Sigmoid colon (tissue), 7 donors: ENCODE results near the gene LMAN2L. TPM values are rescaled to one million over a fixed set of nuclear protein-coding genes. Genes with fewer than 3 reads are reported as not detected.

Source experiments
- DNase-seq: peaks from one replicate; pipeline ENCODE4 v3.0.0-alpha.2; 2019
- H3K27ac ChIP-seq, 4 donors: fragments of 200-600 bp; sonication (generic); one replicate each; pipeline ENCODE4 v1.5.1; 2016 to 2019; ENCODE audit warnings: mild to moderate bottlenecking in 1 of 4
- H3K27me3 ChIP-seq, 3 donors: fragments of 200-600 bp; sonication (generic); one replicate each; pipeline ENCODE4 v1.5.1; 2019; ENCODE audit warnings: mild to moderate bottlenecking in 1 of 3
- H3K36me3 ChIP-seq, 4 donors: fragments of 200-600 bp; sonication (generic); one replicate each; pipeline ENCODE4 v1.5.1; 2016 to 2019
- H3K4me1 ChIP-seq, 4 donors: fragments of 200-600 bp; sonication (generic); one replicate each; pipeline ENCODE4 v1.5.1; 2017 to 2019
- H3K4me3 ChIP-seq, 4 donors: fragments of 200-600 bp; sonication (generic); one replicate each; pipeline ENCODE4 v1.5.1; 2017 to 2019; ENCODE audit warnings: mild to moderate bottlenecking in 2 of 4, moderate library complexity in 1 of 4
- H3K9me3 ChIP-seq, 4 donors: fragments of 200-600 bp in 3 of 4; sonication (generic) in 3 of 4; one replicate each; pipeline versions ENCODE4 v1.5.1 to v1.6.1; 2013 to 2019
- EP300 ChIP-seq, 4 donors: sonication (generic); formaldehyde crosslinking; IDR thresholded peaks; one replicate each; pipeline ENCODE4 v1.6.1; 2017; ENCODE audit warnings: antibody characterized with exemption in 4 of 4
- POLR2A ChIP-seq, 2 donors: fragments of 450-650 bp; IDR thresholded peaks; one replicate each; pipeline ENCODE4 v1.6.1; 2016; ENCODE audit warnings: antibody characterized with exemption in 2 of 2, mild to moderate bottlenecking in 2 of 2, moderate library complexity in 2 of 2
- POLR2AphosphoS5 ChIP-seq, 4 donors: sonication (generic); formaldehyde crosslinking; IDR thresholded peaks; one replicate each; pipeline ENCODE4 v1.6.1; 2017; ENCODE audit warnings: antibody characterized with exemption in 4 of 4
- WGBS, 2 donors: extraction: QIAGEN DNeasy Blood & Tissue Kit; methylation state at CpG; one replicate each; pipeline ENCODE4 v1.1.7; 2013; 5-methylcytosine and 5-hydroxymethylcytosine counted together
- intact Hi-C: fragments of 100-400 bp; cut with DNase I; formaldehyde crosslinking; loops from one replicate; pipeline ENCODE4 v1.15.1; 2023
- polyA plus RNA-seq, 3 donors: library from polyadenylated mRNA; stranded (reverse); fragments of 200-250 nt; gene quantifications; one replicate each; pipeline ENCODE4 v1.2.3, GENCODE V29; 2013
- total RNA-seq, 4 donors: library from RNA; depleted of rRNA; stranded (reverse); fragments of >200 nt; gene quantifications; one replicate each; pipeline ENCODE4 v1.1.0, GENCODE V29; 2016
- TF ChIP-seq, protein P1 (sequence below), 4 experiments: fragments of 450-650 bp in 3 of 4; fragments of 200-600 bp in 1 of 4; IDR thresholded peaks; one replicate each; pipeline ENCODE4 v1.5.1; 2016 to 2019; ENCODE audit warnings: antibody characterized with exemption in 4 of 4, mild to moderate bottlenecking in 3 of 4, moderate library complexity in 2 of 4
- donor health status: healthy with polysubstance abuse.
- donor health status: Bipolar disorder and iron deficiency.
- donor health status: healthy.

LMAN2L gene
- total and polyA plus RNA-seq, 7 donors, result 3.6 to 23.2 (median 14.0) TPM

DNA sequence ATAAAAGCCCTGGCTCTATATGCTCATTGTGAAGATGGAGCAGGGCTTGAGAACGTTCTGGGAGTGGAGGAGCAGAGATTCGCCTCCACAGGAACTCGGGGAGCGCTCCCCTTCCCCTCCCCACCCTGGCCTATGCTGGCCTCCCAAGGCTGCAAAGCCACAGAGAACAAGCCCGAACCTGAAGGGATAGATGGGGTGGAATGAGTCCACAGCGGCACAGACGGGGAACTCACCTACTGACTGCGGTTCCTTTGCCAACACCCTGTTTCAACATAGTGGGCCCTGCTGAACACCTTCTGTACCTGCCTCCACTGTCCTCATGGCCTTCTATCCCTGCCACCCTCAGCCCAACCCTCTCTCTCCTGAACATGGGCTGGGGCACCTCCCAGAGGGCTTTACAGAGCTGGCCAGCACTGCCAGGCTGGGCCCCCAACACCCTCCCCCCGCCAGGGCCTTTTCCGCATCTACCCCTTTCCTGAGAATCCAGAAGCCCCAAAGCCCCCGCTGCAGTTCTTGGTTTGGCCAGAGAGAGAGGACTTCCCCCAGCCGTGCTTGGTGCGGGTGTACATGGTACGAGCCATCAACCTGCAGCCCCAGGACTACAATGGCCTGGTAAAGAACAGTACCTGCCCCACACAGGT is 41.5 kb downstream of the LMAN2L start:
- H3K4me1 ChIP-seq, result no peaks in the 10 kb centered on the region
- no peak for TF ChIP-seq POLR2AphosphoS5 (IDR thresholded peaks at IDR 0.05)
- no peak for TF ChIP-seq EP300 (IDR thresholded peaks at IDR 0.05)
- TF ChIP-seq POLR2A (IDR thresholded peaks at IDR 0.05), result no peak
- TF ChIP-seq, protein P1, sequence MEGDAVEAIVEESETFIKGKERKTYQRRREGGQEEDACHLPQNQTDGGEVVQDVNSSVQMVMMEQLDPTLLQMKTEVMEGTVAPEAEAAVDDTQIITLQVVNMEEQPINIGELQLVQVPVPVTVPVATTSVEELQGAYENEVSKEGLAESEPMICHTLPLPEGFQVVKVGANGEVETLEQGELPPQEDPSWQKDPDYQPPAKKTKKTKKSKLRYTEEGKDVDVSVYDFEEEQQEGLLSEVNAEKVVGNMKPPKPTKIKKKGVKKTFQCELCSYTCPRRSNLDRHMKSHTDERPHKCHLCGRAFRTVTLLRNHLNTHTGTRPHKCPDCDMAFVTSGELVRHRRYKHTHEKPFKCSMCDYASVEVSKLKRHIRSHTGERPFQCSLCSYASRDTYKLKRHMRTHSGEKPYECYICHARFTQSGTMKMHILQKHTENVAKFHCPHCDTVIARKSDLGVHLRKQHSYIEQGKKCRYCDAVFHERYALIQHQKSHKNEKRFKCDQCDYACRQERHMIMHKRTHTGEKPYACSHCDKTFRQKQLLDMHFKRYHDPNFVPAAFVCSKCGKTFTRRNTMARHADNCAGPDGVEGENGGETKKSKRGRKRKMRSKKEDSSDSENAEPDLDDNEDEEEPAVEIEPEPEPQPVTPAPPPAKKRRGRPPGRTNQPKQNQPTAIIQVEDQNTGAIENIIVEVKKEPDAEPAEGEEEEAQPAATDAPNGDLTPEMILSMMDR (IDR thresholded peaks at IDR 0.05), result no peak
- no peaks in the 10 kb centered on the region for H3K9me3 ChIP-seq
- H3K27ac ChIP-seq, result no peak overlapping the region
- DNase-seq, result peak; percentile 53
- no peak overlapping the region for H3K4me3 ChIP-seq
- H3K36me3 ChIP-seq, result peaks cover 0 to 13% (median 0%) of the 10 kb centered on the region in 4 donors
- 93 to 95% methylated on average over 14 of the region's 14 CpGs for WGBS, 2 donors
- intact Hi-C loops, result no loop called here
- no peaks in the 10 kb centered on the region for H3K27me3 ChIP-seq

DNA sequence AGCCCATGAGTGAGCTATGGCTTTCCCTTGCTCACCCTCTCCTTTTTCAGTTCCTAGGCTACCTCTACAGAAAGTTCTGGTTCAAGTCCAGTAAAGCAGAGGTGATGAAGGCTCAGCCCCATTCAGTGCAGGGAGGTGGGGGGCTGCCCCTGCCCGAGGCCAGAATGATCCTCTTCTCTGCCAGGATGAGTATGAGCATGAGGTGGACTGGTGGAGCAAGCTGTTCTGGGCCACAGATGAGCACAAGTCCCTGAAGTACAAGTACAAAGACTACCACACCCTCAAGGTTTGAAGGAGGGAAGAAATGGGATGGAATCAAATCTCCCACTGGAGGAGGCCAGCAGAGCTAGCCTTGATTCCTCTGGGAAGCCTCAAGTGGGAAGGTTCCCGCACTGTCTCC is 42.4 kb downstream of the LMAN2L start:
- no peaks in the 10 kb centered on the region for H3K27me3 ChIP-seq

DNA sequence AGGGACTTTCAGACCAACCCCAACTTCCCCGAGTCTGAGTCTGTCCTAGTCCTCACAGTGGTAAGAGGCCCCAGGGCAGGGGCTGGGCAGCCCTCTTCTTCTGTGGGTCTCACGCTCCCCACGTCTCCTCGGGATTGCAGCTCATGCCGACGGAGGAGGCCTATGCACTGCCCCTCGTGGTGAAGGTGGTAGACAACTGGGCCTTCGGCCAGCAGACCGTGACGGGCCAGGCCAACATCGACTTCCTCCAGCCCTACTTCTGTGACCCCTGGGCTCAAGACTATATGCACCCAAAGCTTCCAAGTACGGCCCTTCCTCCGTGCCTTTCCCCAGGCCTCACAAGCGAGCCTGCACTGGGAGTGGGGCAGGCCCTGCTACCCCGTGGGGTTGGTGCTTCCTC is 44.3 kb downstream of the LMAN2L start:
- TF ChIP-seq POLR2A (IDR thresholded peaks at IDR 0.05) (no peak), EP300 (IDR thresholded peaks at IDR 0.05) (no peak), POLR2AphosphoS5 (IDR thresholded peaks at IDR 0.05) (no peak)
- TF ChIP-seq, protein P1 (IDR thresholded peaks at IDR 0.05), result no peak
- Histone ChIP-seq H3K27me3 (no peaks in the 10 kb centered on the region), H3K36me3 (no peaks in the 10 kb centered on the region), H3K4me3 (no peak overlapping the region), H3K4me1 (no peaks in the 10 kb centered on the region), H3K27ac (no peak overlapping the region), H3K9me3 (no peaks in the 10 kb centered on the region)
- WGBS, 2 donors, result 90 to 91% methylated on average over 15 of the region's 15 CpGs
- intact Hi-C loops, result no loop called here
- DNase-seq, result peak; percentile 40

More for the DNA sequence above, 42.4 kb downstream of the LMAN2L start:
- intact Hi-C loops, result no loop called here
- Histone ChIP-seq H3K27ac (no peak overlapping the region), H3K36me3 (peaks cover 0 to 5% (median 0%) of the 10 kb centered on the region in 4 donors), H3K4me3 (no peak overlapping the region), H3K9me3 (no peaks in the 10 kb centered on the region), H3K4me1 (no peaks in the 10 kb centered on the region)
- DNase-seq, result peak; percentile 4
- 89 to 90% methylated on average over 2 of the region's 2 CpGs for WGBS, 2 donors
- no peak for TF ChIP-seq POLR2A (IDR thresholded peaks at IDR 0.05)
- TF ChIP-seq, protein P1 (IDR thresholded peaks at IDR 0.05), result no peak
- TF ChIP-seq EP300 (IDR thresholded peaks at IDR 0.05), result no peak
- no peak for TF ChIP-seq POLR2AphosphoS5 (IDR thresholded peaks at IDR 0.05)

DNA sequence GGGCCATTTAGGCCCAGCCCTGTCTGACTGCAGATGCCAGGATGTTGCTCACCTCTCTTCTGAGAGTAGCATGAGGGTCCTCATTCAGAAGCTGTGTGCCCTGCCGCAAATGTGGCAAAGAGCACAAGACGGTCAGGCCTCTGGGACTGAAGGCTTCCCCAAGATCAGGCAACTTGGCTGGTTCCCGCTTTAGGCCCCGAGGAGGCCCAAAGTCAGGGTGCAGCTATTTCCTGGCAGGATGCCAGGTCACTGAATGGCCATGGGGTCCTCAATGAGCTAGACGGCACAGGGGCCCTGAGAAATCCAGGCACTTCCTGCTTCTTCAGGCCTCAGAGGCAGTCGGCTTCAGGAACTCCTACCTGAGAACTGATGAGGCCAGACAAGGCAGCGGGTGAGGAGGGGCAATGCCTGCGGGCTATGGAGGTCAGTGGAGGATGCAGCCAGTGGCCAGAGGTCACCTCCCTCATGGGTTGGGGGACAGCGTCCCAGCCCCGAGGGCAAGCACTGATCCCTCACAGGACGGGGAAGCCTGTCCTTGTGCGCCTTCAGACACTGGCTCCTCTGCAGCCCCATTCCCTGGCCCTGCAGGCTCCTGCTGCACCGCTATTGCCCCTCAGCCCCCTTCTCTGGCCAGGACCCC is 44.9 kb downstream of the LMAN2L start:
- Histone ChIP-seq H3K9me3 (no peaks in the 10 kb centered on the region), H3K27me3 (no peaks in the 10 kb centered on the region), H3K27ac (no peak overlapping the region), H3K4me1 (no peaks in the 10 kb centered on the region), H3K36me3 (no peaks in the 10 kb centered on the region), H3K4me3 (no peak overlapping the region)
- peak; percentile 66 for DNase-seq
- WGBS, 2 donors, result 84 to 91% methylated on average over 13 of the region's 13 CpGs
- intact Hi-C loops, result no loop called here
- TF ChIP-seq POLR2AphosphoS5 (IDR thresholded peaks at IDR 0.05) (no peak), EP300 (IDR thresholded peaks at IDR 0.05) (no peak), POLR2A (IDR thresholded peaks at IDR 0.05) (no peak)
- TF ChIP-seq, protein P1 (IDR thresholded peaks at IDR 0.05), result no peak
